A549 (cell line): ENCODE data around the gene AUH. TPM values are rescaled to one million over a fixed set of nuclear protein-coding genes. Genes with fewer than 3 reads are reported as not detected.

Source experiments
- ATAC-seq, 2 experiments: fragments of 200-7000 bp in 1 of 2; fragments of >200 bp in 1 of 2; cut with Nextera tagmentation in 1 of 2; cut with Tn5 transposase in 1 of 2; 3 replicates each; pipeline versions ENCODE4 v1.8.0 to v1.9.1; 2018 to 2020; ENCODE audit warnings: mild to moderate bottlenecking in 1 of 2, moderate library complexity in 1 of 2
- CTCF ChIA-PET: fragments of 300-600 bp; sonication (Branson Sonifier 250); formaldehyde crosslinking; extraction: SDS; loops from one replicate; lab custom pipeline; 2021; ENCODE audit warnings: antibody characterized with exemption, inconsistent platforms; lab: Yijun Ruan, JAX
- POLR2A ChIA-PET: fragments of 350-600 bp; formaldehyde crosslinking; extraction: SDS; loops from one replicate; lab custom pipeline; 2021; ENCODE audit warnings: antibody characterized with exemption, inconsistent platforms; lab: Yijun Ruan, JAX
- DNase-seq, 2 experiments: peaks; one replicate each; pipeline versions ENCODE4 v3.0.0 to v3.0.0-alpha.2; 2011 to 2016; ENCODE audit warnings: low read depth in 1 of 2, low spot score in 1 of 2
- FAIRE-seq: peaks from 2 replicates; lab custom pipeline; 2011; peaks lifted over from hg19 to GRCh38; lab: Jason Lieb, UNC
- H3K27ac ChIP-seq, 2 experiments: fragments of >200 bp; sonication (Bioruptor Twin); formaldehyde crosslinking; 3 replicates each; pipeline ENCODE4 v1.5.1; 2016 to 2017
- H3K4me1 ChIP-seq: fragments of >200 bp; sonication (Bioruptor Twin); formaldehyde crosslinking; 3 replicates; pipeline ENCODE4 v1.6.1; 2016
- H3K4me2 ChIP-seq: fragments of >200 bp; sonication (Bioruptor Twin); formaldehyde crosslinking; 3 replicates; pipeline ENCODE4 v1.6.1; 2016
- H3K4me3 ChIP-seq: fragments of >200 bp; sonication (Bioruptor Twin); formaldehyde crosslinking; 3 replicates; pipeline ENCODE4 v1.5.1; 2016
- H3K9me3 ChIP-seq: fragments of >200 bp; sonication (Bioruptor Twin); formaldehyde crosslinking; 3 replicates; pipeline ENCODE4 v1.6.1; 2016
- CBX2 ChIP-seq: fragments of 200-600 bp; sonication (generic); IDR thresholded peaks from 2 replicates; pipeline ENCODE4 v1.6.1; 2016; ENCODE audit warnings: low read depth, mild to moderate bottlenecking, borderline replicate concordance
- CEBPB ChIP-seq, 2 experiments: fragments of >200 bp in 1 of 2; sonication (Bioruptor Twin) in 1 of 2; formaldehyde crosslinking in 1 of 2; IDR thresholded peaks; 2 replicates each; pipeline ENCODE4 v1.6.1; 2012 to 2016
- CTCF ChIP-seq: fragments of >200 bp; sonication (Bioruptor Twin); formaldehyde crosslinking; IDR thresholded peaks from 3 replicates; pipeline ENCODE4 v1.5.1; 2016
- E2F6 ChIP-seq: IDR thresholded peaks from 2 replicates; pipeline ENCODE4 v1.6.1; 2012; ENCODE audit warnings: low read depth, borderline replicate concordance
- ELK1 ChIP-seq: fragments of 150-350 bp; IDR thresholded peaks from 2 replicates; pipeline ENCODE4 v1.6.1; 2014; ENCODE audit warnings: low read depth, mild to moderate bottlenecking, low read length
- ESRRA ChIP-seq: fragments of 150-350 bp; IDR thresholded peaks from 2 replicates; pipeline ENCODE4 v1.6.1; 2014; ENCODE audit warnings: mild to moderate bottlenecking, low read length, borderline replicate concordance
- FOSB ChIP-seq: fragments of 250-450 bp; sonication (Bioruptor Pico); IDR thresholded peaks from 2 replicates; pipeline ENCODE4 v1.5.0; 2020; ENCODE audit warnings: mild to moderate bottlenecking, moderate library complexity
- HEYL ChIP-seq: fragments of 250-450 bp; sonication (Bioruptor Pico); IDR thresholded peaks from 2 replicates; pipeline ENCODE4 v1.8.0; 2021; ENCODE audit warnings: mild to moderate bottlenecking, moderate library complexity
- HOXA7 ChIP-seq: fragments of 250-450 bp; sonication (Bioruptor Pico); IDR thresholded peaks from 2 replicates; pipeline ENCODE4 v1.5.0; 2020; ENCODE audit warnings: mild to moderate bottlenecking, moderate library complexity
- MAX ChIP-seq: IDR thresholded peaks from 2 replicates; pipeline ENCODE4 v1.6.1; 2012
- MYC ChIP-seq: IDR thresholded peaks from 2 replicates; pipeline ENCODE4 v1.6.1; 2012; ENCODE audit warnings: mild to moderate bottlenecking, inconsistent platforms, low read length, improper control_type of control experiment, borderline replicate concordance
- RCOR1 ChIP-seq: fragments of 150-350 bp; IDR thresholded peaks from 2 replicates; pipeline ENCODE4 v1.6.1; 2014; ENCODE audit warnings: antibody characterized with exemption, low read length, low read depth
- RFX5 ChIP-seq: fragments of 450-650 bp; IDR thresholded peaks from 2 replicates; pipeline ENCODE4 v1.7.1; 2014; ENCODE audit warnings: antibody characterized with exemption, mild to moderate bottlenecking, moderate library complexity
- SREBF2 ChIP-seq: fragments of 450-650 bp; IDR thresholded peaks from 2 replicates; pipeline ENCODE4 v1.6.1; 2014; ENCODE audit warnings: mild to moderate bottlenecking, moderate library complexity
- TFCP2L1 ChIP-seq: fragments of 250-450 bp; sonication (Bioruptor Pico); IDR thresholded peaks from 2 replicates; pipeline ENCODE4 v1.5.0; 2021; ENCODE audit warnings: mild to moderate bottlenecking
- ZFP36 ChIP-seq: fragments of 450-650 bp; IDR thresholded peaks from 2 replicates; pipeline ENCODE4 v1.6.1; 2014; ENCODE audit warnings: borderline replicate concordance; ENCODE audit not compliant: partially characterized antibody
- WGBS: methylation state at CpG from one replicate; pipeline ENCODE4 v1.1.6; 2017; ENCODE audit errors: missing lambda C conversion rate; 5-methylcytosine and 5-hydroxymethylcytosine counted together
- polyA plus RNA-seq, 4 experiments: library from polyadenylated mRNA; depleted of rRNA in 3 of 4; stranded (reverse); fragments of >200 nt; fragmentation: RNase III in 1 of 4; extraction: RNeasy Plus Mini Kit Qiagen cat#74134 plus additional on column Dnase treatment in 1 of 4; gene quantifications; 2 replicates in 3 of 4; 3 replicates in 1 of 4; pipeline ENCODE4 v1.2.3, GENCODE V29; 2011 to 2017

Gene AUH
- polyA plus RNA-seq, 2 of the 4 experiments (the other 2 are of a cell fraction): 11.1 to 15.9 TPM

- WGBS: 76% methylated on average over 8 of the region's 8 CpGs
- H3K4me1 ChIP-seq: peaks cover 10% of the 10 kb centered on the region; the same call in 2 of the 3 replicates
- TF ChIP-seq CTCF (no peak), ELK1 (no peak), ESRRA (no peak)
- no peaks in the 10 kb centered on the region for H3K9me3 ChIP-seq
- FAIRE-seq (no peak), DNase-seq (no peak), ATAC-seq (no peak)
- ChIA-PET CTCF (interaction anchor here (1.0 kb wide), 1 partner anchor 11 kb away, joined by 3 read pairs; no protein-coding TSS in a partner anchor), POLR2A (no interaction called here)
- H3K4me2 ChIP-seq: no peak overlapping the region
- peak overlapping the region in 1 of 2 experiments; percentile 66; a peak in 3 of 6 replicates for H3K27ac ChIP-seq
- no peak overlapping the region for H3K4me3 ChIP-seq
Measured at GRCh38 chr9:91181541-91181940, 180.2 kb downstream of the AUH start.

- 90% methylated on average over 3 of the region's 3 CpGs for WGBS
- ChIA-PET CTCF (no interaction called here), POLR2A (no interaction called here)
- peak overlapping the region in 1 of 2 experiments; percentile 52; a peak in 2 of 6 replicates for H3K27ac ChIP-seq
- no peak overlapping the region for H3K4me2 ChIP-seq
- H3K4me3 ChIP-seq: no peak overlapping the region
- peaks cover 9% of the 10 kb centered on the region; the same call in 2 of the 3 replicates for H3K4me1 ChIP-seq
- FAIRE-seq (no peak), DNase-seq (no peak), ATAC-seq (no peak)
- H3K9me3 ChIP-seq: no peaks in the 10 kb centered on the region
- no peak for TF ChIP-seq HOXA7 (CRISPR knock-in tag)
- no peak for TF ChIP-seq SREBF2
- TF ChIP-seq RCOR1: no peak
- no peak for TF ChIP-seq CBX2
- no peak for TF ChIP-seq ZFP36
- TF ChIP-seq MAX: no peak
Measured at GRCh38 chr9:91180930-91181268, 180.8 kb downstream of the AUH start.

- Histone ChIP-seq H3K4me2 (no peak overlapping the region), H3K9me3 (no peaks in the 10 kb centered on the region), H3K4me3 (no peak overlapping the region), H3K27ac (peak overlapping the region in 1 of 2 experiments; percentile 52; a peak in 2 of 6 replicates), H3K4me1 (peaks cover 9% of the 10 kb centered on the region; the same call in 2 of the 3 replicates)
- DNase-seq (no peak), FAIRE-seq (no peak), ATAC-seq (no peak; a peak in 1 of 6 replicates)
- CTCF ChIA-PET: no interaction called here
- 92% methylated on average over 7 of the region's 16 CpGs for WGBS
- no peak for TF ChIP-seq CEBPB (IDR thresholded peaks at IDR 0.05)
- TF ChIP-seq MYC: no peak
- no peak for TF ChIP-seq HEYL (CRISPR knock-in tag)
- TF ChIP-seq ZFP36: no peak
- POLR2A ChIA-PET: no interaction called here
Measured at GRCh38 chr9:91180240-91180929, 181.3 kb downstream of the AUH start.

- no peak for FAIRE-seq
- Histone ChIP-seq H3K27ac (peak overlapping the region in 1 of 2 experiments; percentile 24; a peak in 1 of 6 replicates), H3K4me2 (no peak overlapping the region), H3K9me3 (no peaks in the 10 kb centered on the region), H3K4me3 (no peak overlapping the region), H3K4me1 (peaks cover 9% of the 10 kb centered on the region; the same call in 2 of the 3 replicates)
- no peak for ATAC-seq
- POLR2A ChIA-PET: no interaction called here
- TF ChIP-seq E2F6: no peak
- no peak for TF ChIP-seq TFCP2L1 (CRISPR knock-in tag)
- TF ChIP-seq RFX5: no peak
- no peak for TF ChIP-seq FOSB (CRISPR knock-in tag)
- no peak for DNase-seq
- 84% methylated on average over 22 of the region's 23 CpGs for WGBS
- CTCF ChIA-PET: interaction anchor here (0.9 kb wide), 1 partner anchor 130 kb away, joined by 3 read pairs; no protein-coding TSS in a partner anchor
Measured at GRCh38 chr9:91179237-91180138, 182.2 kb downstream of the AUH start.
